Mononuclear cell (primary cell): ENCODE data around the gene TSPYL6. TPM values are rescaled to one million over a fixed set of nuclear protein-coding genes. Genes with fewer than 3 reads are reported as not detected.

ENCODE experiments used
- H3K27me3 ChIP-seq: 2 replicates; pipeline ENCODE4 v1.6.0; 2011; ENCODE audit warnings: low read length, control low read depth; ENCODE audit not compliant: insufficient read depth
- H3K4me1 ChIP-seq: 2 replicates; pipeline ENCODE4 v1.5.1; 2011; ENCODE audit warnings: mild to moderate bottlenecking, low read length, control low read depth; ENCODE audit not compliant: insufficient read depth
- H3K4me3 ChIP-seq: 2 replicates; pipeline ENCODE4 v1.5.1; 2011; ENCODE audit warnings: mild to moderate bottlenecking, low read length, moderate library complexity
- H3K9me3 ChIP-seq: 2 replicates; pipeline ENCODE4 v1.5.1; 2011; ENCODE audit warnings: low read depth, mild to moderate bottlenecking, control low read depth, low read length
- total RNA-seq: library from RNA; depleted of rRNA; stranded (reverse); fragments of >200 nt; gene quantifications from one replicate; pipeline ENCODE4 v1.2.3, GENCODE V29; 2012

Gene TSPYL6
- total RNA-seq, 1 donor = not detected

DNA sequence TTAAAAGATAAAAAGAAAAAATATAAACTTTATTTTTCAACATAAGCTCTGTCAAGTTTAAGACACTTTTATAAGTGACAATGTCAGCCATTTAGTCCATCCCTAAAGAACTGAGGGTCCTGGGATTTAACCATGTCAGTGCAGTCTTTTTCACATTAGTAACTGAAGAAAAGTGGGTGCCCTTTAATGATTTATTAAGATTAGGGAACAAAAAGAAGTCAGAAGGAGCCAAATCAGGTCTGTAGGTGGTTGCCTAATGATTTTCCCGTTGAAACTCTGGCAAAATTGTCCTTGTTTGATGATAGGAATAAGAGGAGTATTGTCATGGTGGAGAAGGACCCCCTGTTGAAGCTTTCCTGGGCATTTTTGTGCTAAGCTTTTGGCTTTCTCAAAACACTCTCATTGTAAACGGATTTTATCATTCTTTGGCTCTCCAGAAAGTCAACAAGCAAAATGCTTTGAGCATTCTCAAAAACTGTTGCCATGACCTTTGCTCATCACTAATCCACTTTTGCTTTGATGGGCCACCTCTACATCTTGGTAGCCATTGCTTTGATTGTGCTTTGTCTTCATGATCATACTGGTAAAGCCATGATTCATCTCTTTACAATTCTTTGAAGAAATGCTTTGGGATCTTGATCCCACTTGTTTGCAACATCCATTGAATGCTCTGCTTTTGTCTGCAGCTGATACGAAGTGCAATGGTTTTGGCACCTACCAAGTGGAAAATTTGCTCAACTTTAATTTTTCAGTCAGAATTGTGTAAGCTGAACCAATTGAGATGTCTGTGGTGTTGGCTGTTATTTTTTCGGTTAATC lies 22.0 kb downstream of the TSPYL6 start:
- Histone ChIP-seq H3K9me3 (no peaks in the 10 kb centered on the region), H3K27me3 (no peaks in the 10 kb centered on the region), H3K4me3 (no peak overlapping the region), H3K4me1 (no peaks in the 10 kb centered on the region)

DNA sequence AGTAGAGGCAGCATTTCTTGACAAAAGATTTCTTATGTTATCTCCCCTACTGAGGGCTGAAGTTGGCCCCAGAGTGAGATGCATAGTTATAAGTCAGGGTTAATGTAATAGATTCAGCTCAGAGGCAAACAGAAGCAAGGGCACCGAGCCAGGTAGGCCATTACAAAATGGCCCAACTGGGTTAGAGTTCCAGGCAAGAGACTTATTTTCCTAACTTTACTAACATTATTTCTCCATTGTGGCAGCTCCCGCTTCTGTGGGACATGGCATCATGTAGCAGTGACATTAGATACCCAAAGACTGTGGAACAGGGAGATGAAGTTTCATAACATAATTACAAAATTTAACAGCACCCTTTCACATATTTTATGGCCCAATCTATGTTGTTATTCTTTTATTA lies 27.1 kb downstream of the TSPYL6 start:
- Histone ChIP-seq H3K4me3 (no peak overlapping the region), H3K9me3 (no peaks in the 10 kb centered on the region), H3K27me3 (no peaks in the 10 kb centered on the region), H3K4me1 (no peaks in the 10 kb centered on the region)

DNA sequence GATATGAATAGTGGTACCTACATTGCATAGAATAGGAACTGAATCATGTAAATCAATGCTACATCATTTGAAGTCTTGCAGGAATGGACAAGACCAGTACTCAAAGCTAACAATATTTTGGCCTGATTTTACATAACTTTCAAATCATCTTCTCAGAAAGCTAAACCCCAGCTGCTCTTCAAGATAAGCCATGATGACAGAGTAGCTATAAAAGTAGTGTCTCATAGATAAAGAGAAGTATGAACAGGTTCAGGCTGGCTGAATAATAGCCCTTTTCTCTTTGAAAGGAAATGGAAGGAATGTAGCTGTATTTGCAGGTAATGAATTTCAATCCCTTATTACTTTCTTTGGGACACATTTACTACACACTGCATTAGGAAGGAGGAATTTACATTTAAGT lies 28.2 kb downstream of the TSPYL6 start:
- H3K27me3 ChIP-seq = no peaks in the 10 kb centered on the region
- no peaks in the 10 kb centered on the region for H3K9me3 ChIP-seq

DNA sequence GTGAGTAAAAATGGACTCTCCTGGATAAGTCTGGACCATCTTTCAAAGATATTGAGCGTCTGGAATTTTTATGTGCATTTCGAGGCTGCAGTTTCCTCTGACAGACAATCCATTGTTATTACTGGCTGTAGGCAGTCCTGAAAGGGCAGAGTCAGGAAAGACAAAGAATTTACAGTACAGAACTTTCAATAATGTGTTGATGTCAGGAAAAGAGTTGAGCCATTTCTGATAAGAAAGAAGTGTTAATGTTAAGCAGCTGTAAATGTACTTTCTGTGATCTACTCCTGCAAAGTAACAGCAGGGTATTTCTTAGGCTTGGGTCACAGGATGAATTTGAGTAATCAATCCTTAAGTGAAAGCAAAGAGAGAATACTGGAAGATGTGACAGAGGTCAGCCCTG lies 29.8 kb downstream of the TSPYL6 start:
- H3K9me3 ChIP-seq = no peaks in the 10 kb centered on the region
- no peak overlapping the region for H3K4me3 ChIP-seq
- no peaks in the 10 kb centered on the region for H3K27me3 ChIP-seq
- no peaks in the 10 kb centered on the region for H3K4me1 ChIP-seq

More for the DNA sequence above, 28.2 kb downstream of the TSPYL6 start:
- Histone ChIP-seq H3K4me3 (no peak overlapping the region), H3K4me1 (no peaks in the 10 kb centered on the region)

DNA sequence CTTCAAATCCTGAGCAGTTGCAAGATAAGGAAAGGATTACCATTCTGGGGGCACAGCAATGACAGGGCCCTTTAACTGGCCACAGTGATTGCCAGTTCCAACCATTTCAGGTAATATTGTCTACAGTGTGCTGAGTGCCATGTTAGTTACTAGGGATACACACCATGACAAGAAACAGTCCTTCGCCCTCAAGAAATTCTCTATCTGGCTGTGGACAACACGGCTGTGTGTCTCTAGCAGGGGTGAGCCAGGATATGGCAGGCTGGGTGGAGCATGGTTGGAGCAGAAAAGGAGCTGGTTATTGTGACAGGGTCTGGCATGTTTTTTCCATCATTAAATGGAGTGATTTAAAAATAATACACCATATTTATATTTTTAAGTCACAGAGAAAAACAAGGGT lies 31.0 kb downstream of the TSPYL6 start:
- H3K4me1 ChIP-seq = no peaks in the 10 kb centered on the region
- H3K9me3 ChIP-seq = no peaks in the 10 kb centered on the region
- H3K27me3 ChIP-seq = no peaks in the 10 kb centered on the region
- no peak overlapping the region for H3K4me3 ChIP-seq

DNA sequence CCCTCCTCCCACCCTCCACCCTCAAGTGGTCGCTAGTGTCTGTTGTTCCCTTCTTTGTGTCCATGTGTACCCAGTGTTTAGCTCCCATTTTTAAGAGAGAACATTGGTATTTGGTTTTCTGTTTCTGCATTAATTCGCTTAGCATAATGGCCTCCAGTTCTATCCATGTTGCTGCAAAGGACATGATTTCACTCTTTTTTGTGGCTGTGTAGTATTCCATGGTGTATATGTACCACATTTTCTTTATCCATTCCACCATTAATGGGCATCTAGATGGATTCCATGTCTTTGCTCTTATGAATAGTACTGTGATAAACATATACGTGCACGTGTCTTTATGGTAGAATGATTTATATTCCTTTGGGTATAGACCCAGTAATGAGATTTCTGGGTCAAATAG lies 42.9 kb downstream of the TSPYL6 start:
- no peaks in the 10 kb centered on the region for H3K27me3 ChIP-seq
- no peaks in the 10 kb centered on the region for H3K4me1 ChIP-seq
- H3K9me3 ChIP-seq = peaks cover 9% of the 10 kb centered on the region
- no peak overlapping the region for H3K4me3 ChIP-seq

DNA sequence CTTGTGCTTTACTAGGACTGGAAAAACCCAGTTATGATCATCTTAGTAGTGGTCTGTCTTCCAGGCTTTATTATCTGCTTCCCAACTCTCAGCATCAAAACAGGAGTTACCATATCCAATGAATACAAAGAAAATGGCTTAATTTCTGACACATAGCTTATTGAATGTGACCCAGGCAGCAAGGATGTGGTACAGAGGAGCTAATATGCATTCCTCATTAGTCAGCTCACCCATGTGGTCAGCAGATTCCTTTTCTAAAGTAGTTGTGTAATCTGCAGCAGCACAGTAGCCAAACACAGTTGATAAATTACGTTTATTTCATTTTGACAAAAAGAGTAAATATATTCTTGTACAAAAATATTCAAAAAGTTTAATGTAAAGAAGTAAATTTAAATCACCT lies 43.6 kb downstream of the TSPYL6 start:
- Histone ChIP-seq H3K4me1 (no peaks in the 10 kb centered on the region), H3K4me3 (no peak overlapping the region)

DNA sequence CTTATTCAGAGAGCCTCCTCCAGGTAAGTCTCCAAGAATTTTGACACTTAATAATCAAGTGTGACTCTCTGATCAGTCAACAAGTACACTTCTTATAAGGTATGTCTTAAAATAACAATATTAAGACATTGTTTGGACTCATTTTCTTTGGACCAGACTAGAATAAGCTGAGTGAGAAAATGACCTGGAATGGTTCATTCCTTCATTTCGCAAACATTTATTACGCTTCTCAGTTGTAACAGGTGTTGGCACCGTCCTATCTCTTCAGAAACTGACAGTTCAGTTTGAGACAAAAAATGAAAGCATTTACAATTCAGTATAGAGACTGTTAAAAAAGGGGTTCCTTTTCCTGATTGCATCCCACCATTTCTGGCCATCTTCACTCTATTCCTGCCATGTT lies 46.6 kb downstream of the TSPYL6 start:
- Histone ChIP-seq H3K27me3 (no peaks in the 10 kb centered on the region), H3K4me1 (no peaks in the 10 kb centered on the region), H3K4me3 (no peak overlapping the region), H3K9me3 (no peaks in the 10 kb centered on the region)

More for the DNA sequence above, 43.6 kb downstream of the TSPYL6 start:
- H3K9me3 ChIP-seq = peaks cover 9% of the 10 kb centered on the region
- H3K27me3 ChIP-seq = no peaks in the 10 kb centered on the region

DNA sequence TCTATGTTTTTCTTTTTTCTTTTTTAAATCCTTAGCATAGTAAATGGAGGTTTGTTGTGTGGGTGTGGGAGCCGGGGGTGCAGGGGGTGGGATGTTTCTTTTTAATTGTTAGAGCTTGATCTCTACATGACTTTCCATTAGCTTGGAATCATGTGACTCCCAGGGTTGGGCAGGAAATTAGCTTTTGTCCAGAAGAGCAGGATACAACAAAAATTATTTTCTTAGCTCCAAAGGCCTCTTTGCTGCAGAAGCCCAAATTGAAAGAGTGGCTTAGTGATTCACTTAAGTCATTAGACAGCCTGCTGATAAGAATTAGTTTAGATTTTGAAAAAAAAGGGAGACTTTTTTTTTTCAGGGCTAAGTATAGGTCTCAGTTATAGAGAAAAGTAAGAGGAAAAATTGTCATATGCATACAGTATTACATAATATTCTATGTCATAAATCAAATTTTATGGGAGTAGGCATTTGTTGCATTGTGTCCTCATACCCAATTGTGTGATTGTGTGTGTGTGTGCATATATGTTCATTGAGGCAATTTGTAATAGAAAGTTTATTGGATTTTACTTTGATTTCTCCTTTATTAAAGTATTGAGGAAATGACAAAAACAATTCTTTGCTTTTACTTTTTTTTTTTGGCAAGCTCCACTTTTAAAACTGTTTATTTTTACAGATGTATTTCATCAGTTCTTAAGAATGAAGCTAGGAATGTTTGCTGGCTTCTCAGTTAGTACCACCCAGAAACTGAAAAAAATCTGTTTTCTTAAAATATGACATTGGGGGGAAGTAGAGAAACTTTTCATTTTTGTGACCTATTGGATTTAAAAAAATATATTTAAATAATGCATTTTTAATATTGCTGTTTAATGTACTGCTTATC lies 47.4 kb downstream of the TSPYL6 start:
- Histone ChIP-seq H3K4me1 (no peaks in the 10 kb centered on the region), H3K4me3 (no peak overlapping the region), H3K9me3 (no peaks in the 10 kb centered on the region), H3K27me3 (no peaks in the 10 kb centered on the region)

DNA sequence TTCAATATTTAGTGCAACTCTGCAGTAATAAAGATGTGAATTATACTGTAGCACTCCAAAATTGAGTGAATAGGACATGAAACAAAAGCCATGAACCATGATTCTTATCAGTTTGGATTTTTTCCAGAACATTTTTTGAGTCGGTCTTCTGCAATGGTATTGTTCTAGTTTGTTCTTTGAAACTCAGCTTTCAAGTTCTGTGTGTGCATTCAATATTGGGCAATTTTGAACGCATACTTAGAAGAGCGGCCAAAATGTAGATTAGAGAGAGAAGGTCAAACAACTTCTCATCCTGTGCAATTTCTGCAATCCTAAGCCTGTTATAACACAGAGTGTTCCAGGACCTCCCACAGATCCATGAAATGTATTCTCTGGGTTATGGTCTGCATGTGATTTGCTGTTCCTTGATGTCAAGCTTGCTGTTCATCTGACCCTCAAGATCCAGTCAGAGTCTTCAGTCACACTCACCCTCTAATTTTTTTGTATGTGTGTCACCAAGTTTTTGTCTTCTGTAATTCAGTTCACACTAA lies 48.3 kb downstream of the TSPYL6 start:
- Histone ChIP-seq H3K9me3 (no peaks in the 10 kb centered on the region), H3K27me3 (no peaks in the 10 kb centered on the region), H3K4me1 (no peaks in the 10 kb centered on the region), H3K4me3 (no peak overlapping the region)

DNA sequence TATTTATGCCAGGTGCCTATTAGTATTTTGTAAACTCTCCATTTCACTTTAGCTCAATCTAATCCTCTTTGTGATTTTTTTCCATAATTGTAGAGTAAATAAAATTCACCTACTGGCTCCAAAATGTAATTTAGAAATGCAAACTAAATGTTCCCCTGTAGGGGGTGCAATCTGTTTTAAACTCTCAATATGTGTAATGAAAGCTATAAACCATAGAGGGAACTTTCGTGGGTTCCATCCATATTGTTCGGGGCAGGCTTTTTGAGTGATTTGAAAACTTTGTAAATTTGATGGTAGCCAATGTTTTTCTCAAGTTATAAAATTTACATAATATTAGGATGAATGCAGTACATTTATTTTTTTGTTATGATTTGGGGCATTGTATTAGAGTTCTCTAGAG lies 49.4 kb downstream of the TSPYL6 start:
- Histone ChIP-seq H3K4me1 (no peaks in the 10 kb centered on the region), H3K4me3 (no peak overlapping the region), H3K9me3 (no peaks in the 10 kb centered on the region), H3K27me3 (no peaks in the 10 kb centered on the region)

DNA sequence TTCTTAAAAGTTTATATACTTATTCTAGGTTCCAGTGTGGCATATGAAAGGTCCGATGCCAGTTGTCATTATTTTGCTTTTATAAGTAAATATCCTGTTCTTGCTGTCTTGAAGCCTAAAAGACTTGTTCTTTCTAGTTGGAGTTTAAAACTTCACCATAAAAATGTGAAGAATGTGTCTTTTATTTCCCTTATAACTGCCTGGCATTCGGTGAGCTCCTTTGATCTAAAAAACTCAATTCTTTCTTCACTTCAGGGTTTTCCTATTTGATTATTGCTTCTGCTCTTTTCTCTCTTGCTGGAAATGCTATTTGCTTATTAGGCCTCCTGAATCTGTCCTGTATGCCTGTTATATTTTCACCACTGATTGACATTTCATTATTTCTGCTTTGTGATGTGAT lies 51.6 kb downstream of the TSPYL6 start:
- H3K4me3 ChIP-seq = no peak overlapping the region
- no peaks in the 10 kb centered on the region for H3K27me3 ChIP-seq
- H3K4me1 ChIP-seq = no peaks in the 10 kb centered on the region
- H3K9me3 ChIP-seq = no peaks in the 10 kb centered on the region

Other genes starting within 250 kb of the TSPYL6 start
- gene ACYP2, start 140.6 kb downstream of the TSPYL6 start, total RNA-seq = 10.7 TPM
- 107 TPM for gene SPTBN1, start 200.1 kb upstream of the TSPYL6 start, total RNA-seq